ENCODE measurements around the gene MYL11.

- no peak for TF ChIP-seq CTCF (IDR thresholded peaks at IDR 0.05)
- TF ChIP-seq POLR2A (IDR thresholded peaks at IDR 0.05): no peak
- no peak for TF ChIP-seq POLR2AphosphoS5 (IDR thresholded peaks at IDR 0.05)
These were observed 7.1 kb upstream of the MYL11 start for GRCh38 chr16:30367349-30368009.

Data from prostate gland (tissue), 2 donors.